GM12874 (cell line): ENCODE measurements around the gene BLOC1S5.
A peak's percentile ranks its signal among the peaks of the same experiment; 100 is the strongest.

ENCODE experiments used
- CTCF ChIP-seq: IDR thresholded peaks from 2 replicates; pipeline ENCODE4 v1.5.1; 2011; ENCODE audit warnings: low read depth, mild to moderate bottlenecking, control low read depth, low read length, moderate library complexity; ENCODE audit not compliant: insufficient read depth

The BLOC1S5 gene

DNA sequence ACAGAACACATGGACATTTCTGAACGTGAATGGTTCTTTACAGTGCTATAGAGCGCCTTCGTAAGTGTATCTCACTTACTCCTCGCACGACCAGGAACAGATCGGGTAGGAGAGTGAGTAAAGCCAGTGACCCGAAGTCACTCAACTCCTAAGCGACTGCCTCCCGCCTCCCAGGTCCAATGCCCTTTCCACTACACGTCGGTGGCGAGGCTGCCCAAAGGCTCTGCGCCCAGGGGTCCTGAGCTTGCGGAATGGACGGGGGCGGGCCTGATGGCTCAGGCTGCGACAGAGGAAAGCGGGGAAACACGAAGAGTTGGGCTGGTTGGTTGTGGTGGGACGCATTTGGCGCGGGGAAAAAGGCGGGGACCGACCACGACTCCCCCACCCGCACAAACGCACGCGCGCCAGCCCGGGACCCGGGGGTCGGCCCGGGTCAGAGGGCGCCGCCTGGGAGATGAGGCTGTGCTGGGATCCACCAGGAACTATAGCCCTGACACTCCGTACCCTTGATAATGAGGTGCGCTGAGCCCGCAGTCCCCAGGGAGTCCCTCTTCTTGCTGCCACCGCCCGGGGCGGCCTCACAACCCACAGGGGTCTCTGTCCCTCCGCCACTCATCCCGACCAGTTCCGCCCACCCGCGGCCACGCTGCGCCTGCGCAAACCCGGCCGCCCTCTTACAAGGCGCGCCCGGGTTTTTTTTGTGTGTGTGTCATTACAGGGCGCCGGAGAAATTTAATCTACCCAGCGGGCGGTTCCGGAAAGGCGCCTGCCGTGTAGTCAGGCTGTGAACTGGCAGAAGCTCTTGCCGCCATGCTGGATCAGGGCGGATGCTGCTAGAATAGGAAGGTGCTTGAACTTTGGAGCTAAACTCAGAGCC is at the start of gene BLOC1S5:
TSS of gene BLOC1S5 (minus strand) at position 629 of the 877 bp plus-strand sequence. CDS start at position 616, 13 bp downstream.
- 0 out of 2 replicates have a peak, but pooled peaks have one; percentile 2 for TF ChIP-seq CTCF

DNA sequence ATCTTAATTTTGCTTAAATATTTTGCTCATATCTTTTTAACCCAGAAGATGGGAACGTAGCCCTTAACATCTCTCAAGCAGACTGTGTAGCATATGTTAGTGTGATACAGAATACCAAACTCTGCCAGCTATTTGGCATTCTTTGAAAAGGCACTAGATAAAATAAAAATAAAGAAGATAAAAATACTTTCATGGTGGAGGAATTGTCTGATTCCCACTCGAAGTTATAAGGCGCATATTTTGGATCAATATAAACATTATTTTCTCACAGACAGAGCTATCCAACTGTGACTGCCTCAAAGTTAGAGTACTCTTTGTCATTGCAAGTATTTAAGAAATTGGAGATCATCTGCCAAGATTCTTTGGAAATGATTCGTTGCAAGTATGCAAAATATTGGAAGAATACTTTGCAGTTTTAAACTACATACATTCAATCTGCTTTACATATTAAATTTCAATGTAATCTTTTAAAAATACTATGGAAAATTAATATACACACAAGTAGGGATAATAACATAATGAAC is 49.0 kb upstream of the BLOC1S5 start:
- no peak for TF ChIP-seq CTCF

GRCh38 chr6:8110725-8111124 is 46.5 kb upstream of the BLOC1S5 start:
- TF ChIP-seq CTCF: no peak

DNA sequence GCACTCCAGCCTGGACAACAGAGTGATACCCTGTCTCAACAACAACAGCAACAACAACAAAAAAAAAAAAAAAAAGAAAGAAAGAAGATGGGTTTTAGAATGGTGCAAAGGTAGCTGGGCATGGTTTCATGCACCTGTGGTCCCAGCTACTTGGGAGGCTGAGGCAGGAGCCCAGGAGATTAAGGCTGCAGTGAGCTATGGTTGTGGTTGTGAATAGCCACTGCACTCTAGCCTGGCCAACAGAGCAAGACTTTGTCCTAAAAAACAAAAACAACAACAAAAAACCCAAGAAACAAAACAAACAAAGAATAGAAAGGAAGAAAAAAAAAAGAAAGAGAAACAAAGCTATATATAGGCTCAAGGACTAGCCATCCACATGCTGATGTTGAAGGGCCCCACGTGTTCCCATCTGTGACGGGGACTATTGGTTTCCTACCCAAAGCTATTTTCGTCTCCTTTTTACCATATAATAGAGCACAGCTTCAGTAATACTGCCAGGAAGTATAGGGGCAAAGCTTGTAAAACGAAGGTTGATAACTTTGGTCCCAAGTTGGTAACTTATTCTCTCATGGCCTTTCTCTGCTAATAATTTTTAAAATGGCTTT is 46.0 kb upstream of the BLOC1S5 start:
- no peak for TF ChIP-seq CTCF

DNA sequence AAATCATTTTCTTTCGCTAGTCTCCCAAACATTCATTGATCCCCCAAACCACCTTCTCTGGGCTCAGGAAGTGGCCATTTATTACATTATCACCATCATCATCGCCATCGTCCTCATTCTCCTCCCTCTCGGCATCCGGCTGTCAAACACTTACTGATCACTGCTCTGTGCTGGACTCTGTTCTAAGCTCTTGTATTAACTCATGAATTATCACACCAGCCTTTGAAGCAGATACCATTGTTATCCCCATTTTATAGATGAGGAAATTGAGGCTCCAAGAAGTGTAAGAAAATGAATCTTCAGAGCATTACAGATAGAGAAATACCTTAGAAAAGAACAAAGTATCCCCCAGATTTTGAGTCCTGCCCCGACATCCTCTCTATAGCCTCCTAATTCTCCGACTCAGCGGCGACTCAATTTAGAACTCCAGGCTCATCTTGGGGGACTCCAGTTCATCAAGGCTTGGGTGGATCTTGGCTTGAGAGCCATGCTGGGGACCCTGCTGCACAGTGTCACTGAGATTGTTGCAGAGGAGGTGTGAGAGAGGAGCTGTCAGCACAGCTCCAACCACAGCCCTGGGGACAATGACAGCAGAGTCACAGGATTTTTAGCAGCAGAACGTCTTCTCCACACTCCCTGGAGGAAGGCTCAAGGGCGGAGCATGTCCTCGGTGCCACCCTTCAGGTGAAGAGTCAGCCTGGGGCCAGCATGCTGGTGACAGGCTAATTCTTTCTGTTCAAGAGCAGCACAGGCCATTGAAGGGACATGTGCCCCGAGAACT is 44.8 kb upstream of the BLOC1S5 start:
- no peak for TF ChIP-seq CTCF

DNA sequence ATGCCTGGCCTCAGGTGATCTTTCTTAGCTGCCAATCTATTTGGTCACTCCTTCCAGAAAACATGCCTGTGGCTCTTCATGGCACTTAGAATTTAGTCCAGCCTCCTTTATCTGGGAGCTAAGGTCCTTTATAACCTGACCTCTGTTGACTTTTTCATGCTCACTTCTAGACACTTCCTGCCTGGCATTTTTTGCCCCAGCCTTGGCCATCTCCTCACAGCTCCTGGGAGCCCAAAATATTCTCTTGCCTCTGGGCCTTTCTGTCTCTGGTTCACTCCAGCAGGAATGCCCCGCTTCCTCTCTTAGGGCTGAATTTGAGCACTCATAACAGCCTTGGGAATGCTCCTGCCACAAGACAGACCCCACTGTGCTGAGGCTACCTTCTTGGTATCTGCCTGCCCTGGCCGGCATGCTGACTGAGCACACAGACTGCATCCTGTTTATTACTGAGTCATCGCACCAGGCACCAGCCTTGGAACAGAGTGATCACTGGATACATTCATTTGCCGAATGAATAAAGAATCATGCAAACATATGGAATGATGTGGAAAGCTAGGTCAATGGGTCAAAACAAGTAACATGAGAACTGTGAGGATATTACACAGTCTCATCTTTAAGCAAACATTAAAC is 44.0 kb upstream of the BLOC1S5 start:
- no peak for TF ChIP-seq CTCF
